GM18861 (cell line): Measurements from ENCODE around the gene C3orf62.
"Not testable (repeated sequence)": the region's sequence is repeated elsewhere in the genome, so short reads cannot be mapped to it uniquely, and the experiment has no call there.

Experiments
- ATAC-seq: cut with Tn5 transposase; IDR thresholded peaks from one replicate; pipeline ENCODE4 v1.9.1; 2021; ENCODE audit not compliant: unreplicated experiment

The C3orf62 gene

DNA sequence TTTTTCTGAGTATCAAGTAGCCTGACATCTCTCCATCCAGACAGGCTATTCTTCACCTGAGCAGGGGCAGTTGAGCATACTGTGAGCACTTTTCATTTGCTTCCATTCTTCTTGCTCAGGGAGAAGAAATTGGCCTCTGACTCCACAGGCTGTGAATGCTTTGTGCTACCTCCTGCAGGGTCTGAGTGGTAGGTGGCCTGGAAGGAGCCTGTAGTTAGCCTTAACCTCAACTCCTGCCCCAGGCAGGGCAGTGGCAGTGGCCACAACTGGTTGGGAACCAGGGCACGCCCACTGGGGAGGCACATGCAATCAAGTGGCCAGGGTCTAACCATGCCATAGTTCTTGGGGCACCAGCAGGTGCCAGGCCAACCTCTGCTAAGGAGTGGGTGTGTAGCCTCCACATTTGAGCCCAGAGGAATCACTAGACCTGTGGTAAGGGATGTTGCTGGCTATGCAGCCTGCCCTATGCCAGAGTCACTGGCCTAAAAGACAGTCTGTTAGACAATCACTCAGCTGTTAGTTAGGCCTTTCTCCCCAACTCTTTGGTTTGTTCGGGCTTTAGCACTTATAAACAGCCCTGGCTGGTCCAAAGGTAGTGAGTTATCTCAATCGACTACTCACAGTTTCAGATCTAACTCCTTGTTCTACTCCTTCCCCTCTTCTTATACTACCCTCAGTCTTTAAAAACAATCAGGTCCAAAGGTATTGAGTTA lies 7.4 kb downstream of the C3orf62 start:
- no peak for ATAC-seq

DNA sequence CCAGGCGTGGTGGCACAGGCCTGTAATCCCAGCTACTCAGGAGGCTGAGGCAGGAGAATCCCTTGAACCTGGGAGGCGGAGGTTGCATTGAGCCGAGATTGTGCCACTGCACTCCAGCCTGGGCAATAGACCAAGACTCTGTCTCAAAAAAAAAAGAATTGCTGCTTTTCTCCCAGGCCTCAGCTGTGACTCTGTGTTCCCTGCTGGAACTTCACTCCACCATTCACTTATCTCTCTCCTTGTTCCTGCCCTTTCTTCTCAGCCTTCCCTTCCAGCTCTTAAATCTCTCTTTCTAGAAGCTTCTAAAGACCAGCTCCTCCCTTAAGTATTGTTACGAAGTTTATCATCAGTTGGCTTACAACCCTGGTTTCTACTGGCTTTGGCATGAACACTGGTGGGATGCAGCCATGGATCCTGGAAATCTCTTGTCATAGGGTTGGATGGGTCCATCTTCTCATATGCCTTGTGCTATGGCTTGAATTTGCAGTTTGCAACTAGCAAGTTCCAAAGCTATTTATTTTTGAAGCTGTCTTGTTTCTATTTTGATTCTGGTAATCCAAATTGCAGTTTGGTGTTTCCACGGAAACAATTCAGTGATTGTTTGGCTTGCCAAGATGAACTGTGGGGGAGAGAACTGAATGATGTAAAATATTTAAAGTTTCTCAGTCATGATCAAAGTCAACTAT lies 10.5 kb downstream of the C3orf62 start:
- no peak for ATAC-seq

DNA sequence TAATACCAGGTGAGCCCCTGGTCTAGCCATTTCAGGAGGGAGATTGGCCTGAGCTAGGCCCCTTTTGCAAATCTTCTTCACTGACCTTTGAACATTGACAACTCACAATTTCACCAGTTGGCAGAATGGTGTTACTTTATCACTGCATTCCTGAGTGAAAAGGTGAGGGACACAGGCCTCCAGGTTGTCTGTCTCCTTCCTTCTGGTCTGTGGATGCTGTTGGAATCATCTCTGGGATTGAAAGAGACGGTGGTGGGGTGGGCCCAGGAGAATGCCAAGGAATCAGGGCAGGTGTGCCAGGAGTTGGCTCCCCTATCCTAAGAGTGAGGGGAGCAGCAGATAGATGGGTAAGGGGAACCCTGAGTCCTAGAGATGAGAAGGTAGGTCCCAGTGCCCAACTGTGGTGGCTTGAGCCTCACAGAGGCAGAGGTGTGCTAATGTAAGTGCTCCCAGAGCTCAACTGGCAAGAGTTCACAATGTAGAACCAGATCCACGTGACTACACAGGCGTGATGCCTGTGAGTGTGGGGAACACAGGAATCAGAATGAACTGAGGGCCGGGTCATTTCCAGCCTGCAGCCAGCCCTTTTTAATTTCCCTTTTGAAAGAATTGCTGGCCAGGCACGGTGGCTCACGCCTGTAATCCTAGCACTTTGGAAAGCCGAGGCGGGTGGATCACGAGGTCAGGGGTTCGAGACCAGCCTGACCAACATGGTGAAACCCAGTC lies 11.2 kb downstream of the C3orf62 start:
- no peak for ATAC-seq

DNA sequence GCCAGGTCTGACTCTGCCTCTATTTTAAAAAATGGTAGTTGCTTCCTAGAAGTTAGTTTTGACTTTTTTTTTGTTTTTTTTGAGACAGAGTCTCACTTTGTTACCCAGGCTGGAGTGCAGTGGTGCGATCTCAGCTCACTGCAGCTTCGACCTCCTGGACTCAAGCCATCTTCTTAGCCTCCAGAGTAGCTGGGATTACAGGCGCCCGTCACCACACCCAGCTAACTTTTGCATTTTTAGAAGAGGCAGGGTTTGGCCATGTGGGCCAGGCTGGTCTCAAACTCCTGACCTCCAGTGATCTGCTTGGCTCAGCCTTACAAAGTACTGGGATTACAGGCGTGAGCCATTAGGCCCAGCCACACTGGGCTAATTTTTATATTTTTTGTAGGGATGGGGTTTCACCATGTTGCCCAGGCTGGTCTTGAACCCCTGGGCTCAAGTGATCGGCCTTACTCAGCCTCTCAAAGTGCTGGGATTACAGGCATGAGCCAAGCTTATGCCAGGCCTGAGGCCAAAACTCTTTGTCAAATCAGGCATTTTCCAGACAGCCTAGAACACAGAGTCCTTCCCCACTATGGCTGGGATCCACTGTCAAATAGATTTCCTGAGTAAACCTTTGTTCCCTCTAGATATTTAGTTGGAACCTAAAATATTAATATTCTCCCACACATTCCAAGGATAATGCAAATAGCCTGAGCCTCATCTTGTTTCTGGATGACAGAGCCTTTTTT lies 13.7 kb downstream of the C3orf62 start:
- ATAC-seq: no peak

DNA sequence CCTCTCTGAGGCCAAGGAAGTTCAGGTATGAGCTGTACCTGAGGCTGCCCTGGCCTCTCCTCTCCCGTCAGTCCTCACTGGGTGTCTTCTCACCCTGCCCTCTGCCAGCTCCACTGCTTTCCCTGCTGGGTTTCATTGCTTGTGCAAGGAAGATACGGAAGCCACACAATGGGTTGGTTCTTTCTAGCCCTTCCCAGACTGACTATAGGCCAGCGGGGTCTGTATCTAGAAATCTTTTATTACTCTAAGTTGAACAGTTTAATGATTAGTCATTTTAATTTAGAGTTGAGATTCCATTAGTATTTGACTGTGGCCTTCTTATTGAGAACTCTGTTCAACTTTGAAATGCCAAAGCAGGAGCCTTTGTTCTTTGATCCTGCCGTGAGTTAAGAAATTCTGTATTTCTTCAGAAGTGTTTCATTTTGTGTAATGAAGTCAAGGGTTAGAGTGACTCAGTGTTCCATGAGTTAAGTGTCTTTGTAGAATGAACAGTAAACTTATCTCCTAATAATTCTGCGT lies 16.2 kb downstream of the C3orf62 start:
- no peak for ATAC-seq

DNA sequence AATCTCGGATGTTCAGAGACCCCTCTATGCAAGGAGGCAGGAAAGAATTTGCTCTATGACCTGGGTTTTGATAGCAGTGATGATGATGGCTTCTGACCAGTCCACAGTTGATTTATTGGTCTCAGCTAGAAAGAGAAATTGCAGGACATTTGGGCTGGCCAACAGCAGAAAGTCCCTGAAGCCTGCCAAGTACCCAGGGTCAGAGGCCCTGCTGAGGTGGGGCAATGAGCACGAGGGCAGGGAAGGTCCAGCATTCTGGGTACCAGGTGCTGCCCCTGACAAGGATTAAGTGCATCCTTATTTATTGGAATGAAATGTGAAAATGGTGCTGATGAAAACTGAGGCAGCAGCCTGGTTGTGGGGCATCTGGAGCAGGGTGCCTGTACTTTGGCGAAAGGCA lies 19.8 kb downstream of the C3orf62 start:
- no peak for ATAC-seq

DNA sequence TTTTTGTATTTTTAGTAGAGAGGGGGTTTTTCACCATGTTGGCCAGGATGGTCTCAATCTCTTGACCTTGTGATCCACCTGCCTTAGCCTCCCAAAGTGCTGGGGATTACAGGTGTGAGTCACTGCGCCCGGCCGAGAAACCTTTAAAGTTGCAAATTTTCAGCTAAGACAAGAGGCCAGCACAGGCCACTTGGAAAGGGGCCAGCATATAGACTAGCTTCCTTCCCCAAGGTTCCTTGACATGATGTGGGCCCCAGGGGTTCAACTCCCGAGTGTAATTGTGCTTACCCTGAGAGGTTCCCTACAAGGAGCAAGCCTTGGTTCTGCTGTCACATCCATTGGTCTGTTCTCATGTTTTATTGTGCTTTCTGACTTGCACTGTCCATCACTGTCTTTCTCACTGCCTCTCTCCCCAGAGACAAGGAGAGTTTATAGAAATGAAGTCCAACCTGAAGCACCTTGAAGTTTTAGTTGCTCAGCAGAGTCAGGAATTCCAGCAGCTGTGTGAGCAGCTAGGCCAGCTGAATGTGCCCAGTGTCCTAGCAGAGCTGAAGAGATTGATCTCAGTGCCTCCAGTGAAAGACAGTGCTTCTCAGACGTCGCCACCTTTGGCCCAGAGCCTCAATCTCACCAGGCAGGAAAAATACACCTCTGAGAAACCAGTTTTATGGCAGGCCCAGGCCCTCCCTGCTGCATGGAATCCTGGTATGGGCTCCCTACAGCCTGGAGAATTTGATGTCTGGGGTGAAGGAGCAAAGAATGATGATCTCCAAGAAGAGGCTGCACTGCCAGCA lies 21.1 kb downstream of the C3orf62 start:
- ATAC-seq: no peak

DNA sequence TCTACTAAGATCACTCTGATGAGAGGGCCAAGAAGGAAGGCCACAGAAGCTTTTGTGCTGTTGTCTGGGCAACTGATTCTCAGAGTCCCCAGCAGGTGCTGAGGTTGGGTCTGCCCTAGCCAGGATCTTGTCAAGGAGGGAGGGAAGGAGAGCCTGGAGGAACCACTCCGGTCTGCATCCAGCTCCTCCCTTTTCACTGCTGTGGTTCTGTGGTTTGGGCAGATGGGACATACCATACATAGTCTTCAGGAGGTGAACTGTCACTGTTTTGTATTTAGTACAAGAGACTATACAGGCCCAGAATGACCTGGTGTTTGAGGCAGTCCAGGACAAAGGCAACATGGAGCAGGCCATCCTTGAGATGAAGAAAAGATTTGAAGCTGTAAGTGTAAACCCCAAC lies 21.9 kb downstream of the C3orf62 start:
- ATAC-seq: no peak

DNA sequence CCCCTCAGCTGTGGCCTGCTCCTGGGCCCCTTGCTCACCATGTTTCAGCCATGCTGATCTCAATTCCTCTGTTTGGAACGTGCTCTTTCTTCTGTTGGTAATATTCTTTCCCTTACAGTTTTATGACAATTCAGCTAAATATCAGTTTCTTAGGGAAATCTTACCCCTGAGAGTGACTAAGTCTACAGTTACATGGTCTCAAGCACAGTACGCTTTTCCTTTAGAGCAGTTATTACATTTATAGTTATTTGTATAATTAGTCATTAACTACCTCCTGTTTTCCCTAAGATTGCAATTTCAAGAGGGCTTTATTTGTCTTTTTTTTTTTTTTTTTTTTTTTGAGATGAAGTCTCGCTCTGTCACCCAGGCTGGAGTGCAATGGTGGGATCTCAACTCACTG lies 23.5 kb downstream of the C3orf62 start:
- no peak for ATAC-seq

DNA sequence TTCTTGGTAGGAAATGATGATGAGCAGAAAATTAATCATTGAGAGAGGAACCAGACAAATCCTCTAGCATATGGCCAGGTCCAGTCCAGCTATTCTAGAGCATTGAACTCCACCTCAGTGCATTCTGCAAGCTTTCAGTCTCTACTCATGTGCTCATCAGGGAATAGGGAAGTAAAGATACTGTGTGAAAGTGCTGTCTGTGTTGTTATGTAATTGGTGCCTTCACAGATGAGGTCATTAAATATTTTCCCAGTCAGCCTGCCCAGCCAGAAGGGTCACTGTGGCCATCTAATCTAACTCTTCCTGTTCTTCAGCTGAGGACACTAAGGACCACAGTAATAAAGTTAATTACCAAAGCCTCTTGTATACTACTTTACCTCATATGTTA lies 28.2 kb downstream of the C3orf62 start:
- ATAC-seq: no peak

DNA sequence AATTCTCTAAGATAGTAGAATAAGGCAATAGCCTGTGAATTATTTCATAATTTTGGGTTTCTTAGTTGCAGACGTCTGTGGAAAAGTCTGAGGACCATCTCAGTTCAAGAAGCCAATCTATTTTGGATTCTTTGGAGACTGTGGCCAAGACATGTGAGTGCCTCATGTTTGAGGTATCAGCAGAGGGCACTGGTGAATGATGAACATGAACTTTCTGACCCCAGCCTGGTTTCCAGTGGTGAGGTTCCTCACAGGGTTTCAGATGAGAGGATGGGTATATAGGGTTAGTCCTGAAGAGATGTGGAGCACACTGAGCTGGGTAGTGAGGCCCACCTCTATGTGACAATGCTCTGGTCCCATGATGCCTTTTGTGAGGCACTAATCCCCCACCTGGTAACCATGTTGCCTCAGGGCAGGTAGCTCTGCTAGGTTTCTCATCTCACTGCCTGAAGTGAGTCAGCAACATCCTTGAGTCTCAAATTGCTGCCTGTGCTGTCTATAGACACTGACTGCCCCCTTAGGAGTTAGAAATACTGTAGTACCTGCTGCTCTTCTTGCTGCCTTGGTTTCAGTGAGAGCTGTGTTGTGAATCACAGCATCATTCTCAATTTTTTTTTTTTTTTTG lies 32.3 kb downstream of the C3orf62 start:
- ATAC-seq: no peak

DNA sequence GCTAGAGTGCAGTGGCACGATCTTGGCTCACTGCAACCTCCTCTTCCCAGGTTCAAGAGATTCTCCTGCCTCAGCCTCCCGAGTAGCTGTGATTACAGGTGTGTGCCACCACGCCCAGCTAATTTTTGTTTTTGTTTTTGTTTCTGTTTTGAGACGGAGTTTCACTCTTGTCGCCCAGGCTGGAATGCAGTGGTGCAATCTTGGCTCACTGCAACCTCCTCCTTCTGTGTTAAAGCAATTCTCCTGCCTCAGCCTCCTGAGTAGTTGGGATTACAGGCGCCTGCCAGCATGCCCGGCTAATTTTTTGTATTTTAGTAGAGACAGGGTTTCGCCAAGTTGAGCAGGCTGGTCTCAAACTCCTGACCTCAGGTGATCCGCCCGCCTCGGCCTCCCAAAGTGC lies 36.9 kb downstream of the C3orf62 start:
- ATAC-seq: not testable (repeated sequence)

DNA sequence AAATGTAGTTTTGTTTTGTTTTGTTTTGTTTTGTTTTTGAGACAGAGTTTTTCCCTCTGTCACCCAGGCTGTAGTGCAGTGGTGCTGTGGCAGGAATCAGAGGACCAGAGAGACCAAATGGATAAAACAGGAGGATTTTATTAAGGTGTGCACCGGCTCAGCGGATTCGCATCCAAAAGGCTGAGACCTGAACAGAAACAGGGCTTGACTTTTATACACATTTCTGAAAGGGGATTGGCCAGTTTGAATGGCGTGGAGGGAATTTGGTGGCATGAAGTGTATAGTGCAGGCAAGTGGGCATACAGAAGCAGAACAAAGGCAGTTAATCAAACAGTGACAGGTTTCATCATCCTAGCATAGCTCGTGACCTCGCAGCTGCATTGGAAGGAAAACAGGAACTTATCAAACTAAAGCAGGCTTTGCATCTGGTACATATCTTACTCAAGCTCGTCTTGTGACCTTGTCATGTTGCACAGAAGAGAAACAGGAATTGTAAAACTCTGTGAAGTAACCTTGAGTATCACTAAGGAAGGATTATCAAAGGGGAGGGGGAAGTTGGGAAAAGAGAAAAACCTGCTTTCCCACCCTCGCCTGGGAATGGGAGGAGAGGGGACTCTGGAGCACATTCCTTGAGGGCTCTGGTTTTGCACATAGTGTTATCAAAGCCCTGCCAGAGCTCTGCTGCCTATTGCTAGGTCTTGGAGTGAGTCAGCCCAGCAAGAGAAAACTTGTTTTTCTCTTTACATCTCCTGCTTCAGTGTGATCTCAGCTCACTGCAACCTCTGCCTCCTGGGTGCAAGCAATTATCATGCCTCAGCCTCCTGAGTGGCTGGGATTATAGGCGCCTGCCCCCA lies 38.5 kb downstream of the C3orf62 start:
- ATAC-seq: no peak

DNA sequence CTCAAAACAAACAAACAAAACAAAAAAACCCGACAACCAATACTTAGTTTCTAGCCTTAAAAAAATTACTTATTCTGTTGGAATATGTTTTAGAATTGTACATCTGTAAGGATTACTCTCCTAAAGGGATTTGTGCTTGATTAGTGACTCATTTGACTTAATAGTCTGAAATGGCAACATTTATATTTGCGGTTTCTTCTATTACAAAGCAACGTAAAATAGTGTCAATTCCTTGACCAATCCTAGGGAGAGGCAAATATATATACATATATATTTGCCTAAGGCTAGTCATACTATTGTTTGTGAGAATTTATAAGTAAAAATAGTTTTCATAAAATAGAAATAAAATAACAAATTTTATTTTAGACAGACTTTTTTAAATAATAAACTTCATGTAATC lies 39.7 kb downstream of the C3orf62 start:
- no peak for ATAC-seq

DNA sequence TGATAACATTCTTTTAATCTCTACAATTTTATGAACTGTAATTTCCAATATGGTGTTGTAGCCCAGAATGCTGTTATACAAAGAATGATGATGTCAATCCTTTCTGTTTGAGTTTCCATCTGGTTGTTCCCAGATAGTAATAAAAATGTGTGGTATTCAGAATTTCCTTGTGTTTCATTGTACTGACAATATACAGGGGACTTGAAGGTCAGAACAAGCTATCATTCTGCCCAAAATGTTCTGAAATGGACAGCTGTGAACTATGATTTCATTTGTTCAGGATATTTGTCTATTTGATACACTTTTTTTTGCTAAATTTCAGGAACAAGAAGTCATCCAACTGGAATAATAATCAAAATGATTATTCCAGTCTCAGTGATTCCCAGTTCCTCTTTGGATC lies 40.8 kb downstream of the C3orf62 start:
- no peak for ATAC-seq

DNA sequence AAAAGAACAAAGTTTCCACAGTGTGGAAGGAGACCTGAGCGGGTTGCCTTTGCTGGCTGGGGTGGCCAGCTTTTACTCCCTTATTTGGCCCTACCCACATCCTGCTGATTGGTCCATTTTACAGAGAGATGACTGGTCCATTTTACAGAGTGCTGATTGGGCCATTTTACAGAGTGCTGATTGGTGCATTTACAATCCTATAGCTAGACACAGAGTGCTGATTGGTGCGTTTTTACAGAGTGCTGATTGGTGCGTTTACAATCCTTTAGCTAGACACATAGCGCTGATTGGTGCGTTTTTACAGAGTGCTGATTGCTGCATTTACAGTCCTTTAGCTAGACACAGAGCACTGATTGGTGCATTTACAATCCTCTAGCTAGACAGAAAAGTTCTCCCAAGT lies 48.2 kb downstream of the C3orf62 start:
- not testable (repeated sequence) for ATAC-seq

DNA sequence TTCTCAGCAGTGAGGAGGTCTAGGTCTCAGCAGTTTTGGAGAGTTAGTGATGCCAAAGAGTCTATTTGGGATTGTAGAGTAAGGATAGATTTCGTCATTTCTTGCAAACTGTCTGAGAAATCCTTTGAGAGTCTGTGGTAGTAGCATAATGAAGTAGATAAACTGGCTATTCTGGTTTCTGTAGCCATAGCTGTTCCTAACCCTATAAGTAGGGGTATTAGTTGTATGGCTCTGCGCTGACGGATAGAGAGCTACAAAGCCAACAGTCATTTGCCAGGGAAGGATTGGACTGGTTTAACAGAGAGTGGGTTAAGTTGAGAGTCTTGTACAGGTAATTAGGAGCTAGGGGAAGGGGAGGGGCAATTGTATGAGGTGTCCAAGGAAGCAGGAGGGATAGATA lies 55.0 kb downstream of the C3orf62 start:
- ATAC-seq: no peak

DNA sequence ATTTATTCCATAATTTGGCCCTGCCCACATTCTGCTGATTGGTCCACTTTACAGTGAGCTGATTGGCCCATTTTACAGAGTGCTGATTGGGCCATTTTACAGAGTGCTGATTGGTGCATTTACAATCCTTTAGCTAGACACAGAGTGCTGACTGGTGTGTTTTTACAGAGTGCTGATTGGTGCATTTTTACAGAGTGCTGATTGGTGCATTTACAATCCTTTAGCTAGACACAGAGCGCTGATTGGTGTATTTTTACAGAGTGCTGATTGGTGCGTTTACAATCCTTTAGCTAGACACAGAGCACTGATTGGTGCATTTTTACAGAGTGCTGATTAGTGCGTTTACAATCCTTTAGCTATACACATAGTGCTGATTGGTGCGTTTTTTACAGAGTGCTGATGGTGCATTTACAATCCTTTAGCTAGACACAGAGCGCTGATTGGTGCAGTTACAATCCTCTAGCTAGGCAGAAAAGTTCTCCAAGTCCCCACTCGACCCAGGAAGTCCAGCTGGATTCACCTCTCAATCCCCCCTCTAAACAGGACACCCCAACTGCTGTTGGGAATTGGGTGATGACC lies 56.0 kb downstream of the C3orf62 start:
- not testable (repeated sequence) for ATAC-seq

DNA sequence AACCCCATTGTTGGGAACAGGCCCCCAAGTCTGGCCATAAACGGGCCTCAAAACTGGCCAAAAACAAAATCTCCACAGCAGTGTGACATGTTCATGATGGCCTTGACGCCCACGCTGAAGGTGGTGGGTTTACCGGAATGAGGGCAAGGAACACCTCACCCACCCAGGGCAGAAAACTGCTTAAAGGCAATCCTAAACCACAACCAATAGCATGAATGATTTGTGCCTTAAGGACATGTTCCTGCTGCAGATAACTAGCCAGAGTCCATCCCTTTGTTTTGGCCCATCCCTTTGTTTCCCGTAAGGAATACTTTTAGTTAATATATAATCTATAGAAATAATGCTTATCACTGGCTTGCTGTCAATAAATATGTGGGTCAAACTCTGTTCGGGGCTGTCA lies 57.9 kb downstream of the C3orf62 start:
- ATAC-seq: no peak
